ENCODE results near the gene SCYL3.

DNA sequence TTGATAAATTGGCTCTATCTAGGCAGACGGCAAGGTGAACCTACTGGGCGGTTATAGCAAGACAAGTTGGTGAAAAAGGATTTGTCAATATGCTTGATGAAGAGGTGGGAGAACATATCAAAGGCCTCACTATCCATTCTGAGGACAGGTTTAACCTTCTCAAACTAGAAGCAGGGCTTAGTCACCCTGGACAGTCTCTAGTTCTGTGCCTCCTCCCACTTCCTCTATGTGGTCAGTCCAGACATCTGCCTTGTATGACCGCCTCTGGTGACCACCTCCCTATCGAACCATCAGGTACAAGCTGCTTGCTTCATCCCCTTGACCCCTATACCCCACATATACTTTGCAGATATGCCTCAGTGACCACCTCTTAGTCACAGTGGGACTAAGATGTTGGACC, 2.3 kb upstream of the SCYL3 start:
- TF ChIP-seq CEBPB (IDR thresholded peaks at IDR 0.05; ENCODE audit: low read depth), result no peak
- TF ChIP-seq, protein P1, sequence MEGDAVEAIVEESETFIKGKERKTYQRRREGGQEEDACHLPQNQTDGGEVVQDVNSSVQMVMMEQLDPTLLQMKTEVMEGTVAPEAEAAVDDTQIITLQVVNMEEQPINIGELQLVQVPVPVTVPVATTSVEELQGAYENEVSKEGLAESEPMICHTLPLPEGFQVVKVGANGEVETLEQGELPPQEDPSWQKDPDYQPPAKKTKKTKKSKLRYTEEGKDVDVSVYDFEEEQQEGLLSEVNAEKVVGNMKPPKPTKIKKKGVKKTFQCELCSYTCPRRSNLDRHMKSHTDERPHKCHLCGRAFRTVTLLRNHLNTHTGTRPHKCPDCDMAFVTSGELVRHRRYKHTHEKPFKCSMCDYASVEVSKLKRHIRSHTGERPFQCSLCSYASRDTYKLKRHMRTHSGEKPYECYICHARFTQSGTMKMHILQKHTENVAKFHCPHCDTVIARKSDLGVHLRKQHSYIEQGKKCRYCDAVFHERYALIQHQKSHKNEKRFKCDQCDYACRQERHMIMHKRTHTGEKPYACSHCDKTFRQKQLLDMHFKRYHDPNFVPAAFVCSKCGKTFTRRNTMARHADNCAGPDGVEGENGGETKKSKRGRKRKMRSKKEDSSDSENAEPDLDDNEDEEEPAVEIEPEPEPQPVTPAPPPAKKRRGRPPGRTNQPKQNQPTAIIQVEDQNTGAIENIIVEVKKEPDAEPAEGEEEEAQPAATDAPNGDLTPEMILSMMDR (IDR thresholded peaks at IDR 0.05 in 2 of 3, conservative IDR thresholded peaks at IDR 0.05 in 1 of 3; ENCODE audit: borderline replicate concordance in 1 of 3, insufficient read depth in 1 of 3, low read depth in 2 of 3, low read length in 2 of 3), result no peak
- no peak for TF ChIP-seq EZH2 (IDR thresholded peaks at IDR 0.05)
- no peak for TF ChIP-seq POLR2A (IDR thresholded peaks at IDR 0.05; ENCODE audit: borderline replicate concordance, extremely low read depth, insufficient read depth, insufficient read length)
- no peak for TF ChIP-seq CBX3 (IDR thresholded peaks at IDR 0.05; ENCODE audit: low read depth)
- no peak for TF ChIP-seq POLR2AphosphoS5 (IDR thresholded peaks at IDR 0.05; ENCODE audit: low read depth, low read length)
